Bronchial epithelial cell (primary cell): ENCODE results near the gene FYN. TPM values are rescaled to one million over a fixed set of nuclear protein-coding genes. Genes with fewer than 3 reads are reported as not detected.

Experiments
- DNase-seq: peaks from one replicate; pipeline ENCODE4 v3.0.0-alpha.2; 2010; ENCODE audit warnings: low read depth
- FAIRE-seq: peaks from 2 replicates; lab custom pipeline; 2011; peaks lifted over from hg19 to GRCh38; lab: Jason Lieb, UNC
- H3K27me3 ChIP-seq: 2 replicates; pipeline ENCODE4 v1.5.1; 2011; ENCODE audit warnings: low read length; ENCODE audit not compliant: control insufficient read depth, insufficient read depth
- H3K36me3 ChIP-seq: 2 replicates; pipeline ENCODE4 v1.5.1; 2011; ENCODE audit warnings: low read length; ENCODE audit not compliant: control insufficient read depth, insufficient read depth
- H3K4me3 ChIP-seq: 2 replicates; pipeline ENCODE4 v1.5.1; 2011; ENCODE audit warnings: mild to moderate bottlenecking, low read depth, low read length, control low read depth
- total RNA-seq: library from RNA; depleted of rRNA; stranded (reverse); fragments of >200 nt; gene quantifications from 2 replicates; pipeline ENCODE4 v1.2.1, GENCODE V29; 2014
- TF ChIP-seq, protein P1 (sequence below): IDR thresholded peaks from 2 replicates; pipeline ENCODE4 v1.5.1; 2011; ENCODE audit warnings: mild to moderate bottlenecking, moderate library complexity, low read length, control low read depth, inconsistent platforms; ENCODE audit not compliant: insufficient read depth, severe bottlenecking

Gene FYN
- total RNA-seq, 1 donor from 2014 or later: 38.7 TPM

DNA sequence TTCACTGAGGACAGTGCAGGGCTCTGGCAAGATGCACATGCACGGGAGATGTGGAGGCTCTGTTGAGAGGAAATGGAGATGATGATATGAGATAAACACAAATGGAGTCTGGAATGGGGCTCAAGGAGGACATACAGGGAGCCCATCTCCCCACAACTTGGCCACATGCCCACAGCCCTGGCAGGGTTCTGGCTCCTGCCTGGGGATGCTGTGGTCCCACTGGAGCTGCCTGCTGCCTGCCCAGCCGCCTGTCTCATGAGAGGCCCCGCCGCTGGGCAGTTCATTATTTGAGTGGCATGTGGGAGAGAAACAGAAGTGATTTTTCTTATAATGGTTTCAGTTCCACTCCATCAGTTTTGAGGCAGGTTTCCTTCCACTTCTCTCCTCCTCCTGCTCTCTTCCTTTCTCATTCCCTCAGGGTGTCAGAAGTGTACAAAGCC lies 134.0 kb downstream of the FYN start:
- no peaks in the 10 kb centered on the region for H3K36me3 ChIP-seq
- no peak overlapping the region for H3K4me3 ChIP-seq
- no peak for FAIRE-seq
- no peak for DNase-seq
- H3K27me3 ChIP-seq: no peaks in the 10 kb centered on the region
- TF ChIP-seq, protein P1, sequence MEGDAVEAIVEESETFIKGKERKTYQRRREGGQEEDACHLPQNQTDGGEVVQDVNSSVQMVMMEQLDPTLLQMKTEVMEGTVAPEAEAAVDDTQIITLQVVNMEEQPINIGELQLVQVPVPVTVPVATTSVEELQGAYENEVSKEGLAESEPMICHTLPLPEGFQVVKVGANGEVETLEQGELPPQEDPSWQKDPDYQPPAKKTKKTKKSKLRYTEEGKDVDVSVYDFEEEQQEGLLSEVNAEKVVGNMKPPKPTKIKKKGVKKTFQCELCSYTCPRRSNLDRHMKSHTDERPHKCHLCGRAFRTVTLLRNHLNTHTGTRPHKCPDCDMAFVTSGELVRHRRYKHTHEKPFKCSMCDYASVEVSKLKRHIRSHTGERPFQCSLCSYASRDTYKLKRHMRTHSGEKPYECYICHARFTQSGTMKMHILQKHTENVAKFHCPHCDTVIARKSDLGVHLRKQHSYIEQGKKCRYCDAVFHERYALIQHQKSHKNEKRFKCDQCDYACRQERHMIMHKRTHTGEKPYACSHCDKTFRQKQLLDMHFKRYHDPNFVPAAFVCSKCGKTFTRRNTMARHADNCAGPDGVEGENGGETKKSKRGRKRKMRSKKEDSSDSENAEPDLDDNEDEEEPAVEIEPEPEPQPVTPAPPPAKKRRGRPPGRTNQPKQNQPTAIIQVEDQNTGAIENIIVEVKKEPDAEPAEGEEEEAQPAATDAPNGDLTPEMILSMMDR: no peak

DNA sequence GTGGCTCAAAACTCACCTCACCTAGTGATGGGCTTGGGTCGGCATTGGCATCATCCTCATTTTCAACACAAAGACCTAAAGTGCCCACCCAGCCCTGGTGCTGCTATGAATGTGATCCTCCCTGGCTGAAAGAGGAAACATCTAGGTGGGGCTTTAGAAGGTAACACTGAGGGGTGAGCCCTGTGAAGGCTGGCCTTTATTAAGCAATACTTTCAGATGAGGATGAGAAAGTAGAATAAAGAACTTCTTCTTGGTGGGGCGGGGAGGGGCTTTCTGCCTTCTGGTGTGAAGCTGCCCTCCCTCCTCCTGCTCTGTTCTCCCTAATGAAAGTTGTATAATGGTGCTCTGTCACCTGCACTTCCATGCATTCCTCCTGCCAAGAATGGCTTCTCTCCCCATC lies 134.6 kb downstream of the FYN start:
- no peak overlapping the region for H3K4me3 ChIP-seq
- FAIRE-seq: no peak
- TF ChIP-seq, protein P1: no peak

DNA sequence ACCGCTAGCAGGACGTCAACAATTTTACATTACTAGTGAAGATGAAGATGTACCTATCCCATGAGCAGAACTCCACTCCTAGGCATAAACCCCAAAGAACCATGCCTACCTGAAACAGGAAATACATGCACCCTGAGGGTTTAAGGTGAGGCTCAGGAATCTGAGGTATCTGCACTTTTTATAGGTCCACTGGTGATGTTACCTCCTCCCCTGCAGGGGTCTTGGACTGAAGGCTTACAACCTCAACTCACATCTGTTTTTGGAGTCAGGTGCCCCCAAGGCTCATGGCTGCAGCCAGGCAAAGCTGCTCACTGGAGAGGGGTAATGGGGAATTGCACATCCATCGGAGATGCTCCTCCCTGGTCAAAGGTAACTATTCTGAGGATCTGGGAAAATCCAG lies 135.1 kb downstream of the FYN start:
- no peak for FAIRE-seq
- Histone ChIP-seq H3K4me3 (no peak overlapping the region), H3K27me3 (no peaks in the 10 kb centered on the region), H3K36me3 (no peaks in the 10 kb centered on the region)
- TF ChIP-seq, protein P1: no peak
- no peak for DNase-seq

More for the DNA sequence above, 134.6 kb downstream of the FYN start:
- Histone ChIP-seq H3K36me3 (no peaks in the 10 kb centered on the region), H3K27me3 (no peaks in the 10 kb centered on the region)
- DNase-seq: no peak

DNA sequence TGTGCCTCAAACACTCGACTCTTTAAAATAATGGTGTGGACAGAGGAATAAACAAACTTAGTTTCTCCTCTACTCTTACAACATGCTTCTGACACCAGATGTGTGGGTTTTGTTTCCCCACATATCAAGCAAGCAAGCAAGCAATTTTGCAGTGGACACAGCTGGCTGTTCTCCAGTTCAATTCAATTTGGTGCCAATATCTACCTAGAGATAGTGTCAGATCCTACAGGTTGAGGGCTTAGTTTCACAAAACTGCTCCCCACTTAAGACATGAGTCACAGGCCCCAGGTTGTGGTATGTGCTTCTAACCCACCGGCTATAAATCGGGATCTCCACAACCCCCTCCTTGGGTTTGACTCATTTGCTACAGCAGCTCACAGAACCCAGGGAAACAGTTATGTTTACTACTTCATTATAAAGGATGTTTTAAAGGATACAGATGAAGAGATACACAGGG lies 136.2 kb downstream of the FYN start:
- TF ChIP-seq, protein P1: no peak
- Histone ChIP-seq H3K27me3 (no peaks in the 10 kb centered on the region), H3K36me3 (no peaks in the 10 kb centered on the region), H3K4me3 (no peak overlapping the region)
- FAIRE-seq (no peak), DNase-seq (peak; percentile 53)

DNA sequence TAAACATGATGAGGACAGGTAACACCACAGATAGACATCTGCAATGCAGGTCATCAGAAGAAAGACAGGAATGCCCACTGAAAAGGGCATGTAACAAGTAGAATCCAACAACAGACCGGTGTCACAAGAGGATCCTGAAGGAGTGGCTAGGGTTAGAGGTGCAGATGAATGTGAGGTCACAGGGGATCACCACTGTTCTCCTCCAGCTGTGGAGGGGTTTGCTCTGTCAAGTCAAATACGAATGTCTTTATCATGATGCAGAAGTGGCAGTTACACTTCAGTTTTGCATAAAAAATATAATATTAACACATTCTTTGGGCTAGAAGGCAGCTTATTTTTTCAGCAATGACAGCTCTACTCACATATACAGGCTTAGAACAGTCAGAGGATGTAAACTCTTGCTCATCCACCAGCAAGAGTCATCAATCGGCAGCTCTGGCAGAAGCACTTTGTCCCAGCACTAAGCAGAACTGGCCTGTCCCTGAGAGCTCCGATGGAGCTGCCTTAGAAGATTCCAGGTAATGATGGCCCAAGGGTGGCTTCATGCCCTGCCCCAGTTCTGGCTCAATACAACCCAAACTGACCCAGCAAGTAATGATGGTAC lies 137.1 kb downstream of the FYN start:
- FAIRE-seq (peak; percentile 40), DNase-seq (no peak)
- Histone ChIP-seq H3K27me3 (no peaks in the 10 kb centered on the region), H3K4me3 (no peak overlapping the region), H3K36me3 (no peaks in the 10 kb centered on the region)
- TF ChIP-seq, protein P1: no peak
